ENCODE results near the gene CMYA5. TPM values are rescaled to one million over a fixed set of nuclear protein-coding genes. Genes with fewer than 3 reads are reported as not detected.

Gene CMYA5
- total and polyA plus RNA-seq, 9 of the 15 experiments (the other 6 are each of a cell fraction or from before 2014, with no cell fraction given), result 0.18 to 1.1 (median 0.32) TPM

DNA sequence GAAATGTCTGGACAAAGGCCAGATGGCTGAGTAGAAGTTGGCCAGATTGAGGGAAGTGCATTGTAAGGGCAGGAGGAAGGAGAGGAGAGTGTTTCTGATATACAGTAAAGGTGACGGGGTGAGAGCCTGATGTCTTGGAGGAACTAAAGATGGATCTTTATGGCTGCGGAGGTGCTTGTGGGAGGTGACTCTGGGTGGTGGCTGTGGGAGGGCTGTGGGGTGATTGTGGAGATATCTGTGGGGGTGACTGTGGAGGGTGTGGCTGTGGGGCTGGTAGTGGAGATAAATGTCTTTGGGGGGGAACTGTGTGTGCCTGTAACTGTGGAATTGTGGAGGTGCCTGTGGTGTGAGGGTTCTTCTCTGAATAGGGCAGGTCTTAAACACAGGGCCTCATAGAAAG, 121.4 kb downstream of the CMYA5 start (continued):
- TF ChIP-seq KDM5B (IDR thresholded peaks at IDR 0.05; ENCODE audit: insufficient replicate concordance, low read depth, low read length), result no peak
- no peak for TF ChIP-seq BDP1 (IDR thresholded peaks at IDR 0.05; ENCODE audit: insufficient read depth, insufficient read length)
- TF ChIP-seq, protein P1, sequence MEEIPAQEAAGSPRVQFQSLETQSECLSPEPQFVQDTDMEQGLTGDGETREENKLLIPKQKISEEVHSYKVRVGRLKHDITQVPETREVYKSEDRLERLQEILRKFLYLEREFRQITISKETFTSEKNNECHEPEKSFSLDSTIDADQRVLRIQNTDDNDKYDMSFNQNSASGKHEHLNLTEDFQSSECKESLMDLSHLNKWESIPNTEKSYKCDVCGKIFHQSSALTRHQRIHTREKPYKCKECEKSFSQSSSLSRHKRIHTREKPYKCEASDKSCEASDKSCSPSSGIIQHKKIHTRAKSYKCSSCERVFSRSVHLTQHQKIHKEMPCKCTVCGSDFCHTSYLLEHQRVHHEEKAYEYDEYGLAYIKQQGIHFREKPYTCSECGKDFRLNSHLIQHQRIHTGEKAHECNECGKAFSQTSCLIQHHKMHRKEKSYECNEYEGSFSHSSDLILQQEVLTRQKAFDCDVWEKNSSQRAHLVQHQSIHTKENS (CRISPR knock-in tag; IDR thresholded peaks at IDR 0.05), result no peak
- TF ChIP-seq SIN3B (IDR thresholded peaks at IDR 0.05; ENCODE audit: low read depth), result no peak
- TF ChIP-seq, protein P2, sequence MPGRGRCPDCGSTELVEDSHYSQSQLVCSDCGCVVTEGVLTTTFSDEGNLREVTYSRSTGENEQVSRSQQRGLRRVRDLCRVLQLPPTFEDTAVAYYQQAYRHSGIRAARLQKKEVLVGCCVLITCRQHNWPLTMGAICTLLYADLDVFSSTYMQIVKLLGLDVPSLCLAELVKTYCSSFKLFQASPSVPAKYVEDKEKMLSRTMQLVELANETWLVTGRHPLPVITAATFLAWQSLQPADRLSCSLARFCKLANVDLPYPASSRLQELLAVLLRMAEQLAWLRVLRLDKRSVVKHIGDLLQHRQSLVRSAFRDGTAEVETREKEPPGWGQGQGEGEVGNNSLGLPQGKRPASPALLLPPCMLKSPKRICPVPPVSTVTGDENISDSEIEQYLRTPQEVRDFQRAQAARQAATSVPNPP (IDR thresholded peaks at IDR 0.05; ENCODE audit: borderline replicate concordance, insufficient read depth, insufficient read length), result no peak
- TF ChIP-seq, protein P3, sequence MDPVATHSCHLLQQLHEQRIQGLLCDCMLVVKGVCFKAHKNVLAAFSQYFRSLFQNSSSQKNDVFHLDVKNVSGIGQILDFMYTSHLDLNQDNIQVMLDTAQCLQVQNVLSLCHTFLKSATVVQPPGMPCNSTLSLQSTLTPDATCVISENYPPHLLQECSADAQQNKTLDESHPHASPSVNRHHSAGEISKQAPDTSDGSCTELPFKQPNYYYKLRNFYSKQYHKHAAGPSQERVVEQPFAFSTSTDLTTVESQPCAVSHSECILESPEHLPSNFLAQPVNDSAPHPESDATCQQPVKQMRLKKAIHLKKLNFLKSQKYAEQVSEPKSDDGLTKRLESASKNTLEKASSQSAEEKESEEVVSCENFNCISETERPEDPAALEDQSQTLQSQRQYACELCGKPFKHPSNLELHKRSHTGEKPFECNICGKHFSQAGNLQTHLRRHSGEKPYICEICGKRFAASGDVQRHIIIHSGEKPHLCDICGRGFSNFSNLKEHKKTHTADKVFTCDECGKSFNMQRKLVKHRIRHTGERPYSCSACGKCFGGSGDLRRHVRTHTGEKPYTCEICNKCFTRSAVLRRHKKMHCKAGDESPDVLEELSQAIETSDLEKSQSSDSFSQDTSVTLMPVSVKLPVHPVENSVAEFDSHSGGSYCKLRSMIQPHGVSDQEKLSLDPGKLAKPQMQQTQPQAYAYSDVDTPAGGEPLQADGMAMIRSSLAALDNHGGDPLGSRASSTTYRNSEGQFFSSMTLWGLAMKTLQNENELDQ (CRISPR knock-in tag; IDR thresholded peaks at IDR 0.05; ENCODE audit: borderline replicate concordance), result no peak
- no peak for TF ChIP-seq SRF (CRISPR knock-in tag; IDR thresholded peaks at IDR 0.05)
- no peak for TF ChIP-seq NCOA2 (IDR thresholded peaks at IDR 0.05; ENCODE audit: partially characterized antibody in 2 of 2)
- no peak for TF ChIP-seq KAT2B (IDR thresholded peaks at IDR 0.05; ENCODE audit: low read depth, low read length)
- no peak for TF ChIP-seq POLR2A (conservative IDR thresholded peaks at IDR 0.05)
- TF ChIP-seq HMG20A (CRISPR knock-in tag; conservative IDR thresholded peaks at IDR 0.05), result no peak
- TF ChIP-seq CEBPB (tag; IDR thresholded peaks at IDR 0.05), result no peak
- no peak for TF ChIP-seq FOXK1 (CRISPR knock-in tag; IDR thresholded peaks at IDR 0.05; ENCODE audit: borderline replicate concordance)
- no peak for TF ChIP-seq CBX2 (IDR thresholded peaks at IDR 0.05; ENCODE audit: insufficient read depth, low read length, poor library complexity, severe bottlenecking)
- no peak for TF ChIP-seq ZNF324 (CRISPR knock-in tag; IDR thresholded peaks at IDR 0.05)
- peak; percentile 91 for TF ChIP-seq CBFA2T2 (conservative IDR thresholded peaks at IDR 0.05)
- TF ChIP-seq, protein P4, sequence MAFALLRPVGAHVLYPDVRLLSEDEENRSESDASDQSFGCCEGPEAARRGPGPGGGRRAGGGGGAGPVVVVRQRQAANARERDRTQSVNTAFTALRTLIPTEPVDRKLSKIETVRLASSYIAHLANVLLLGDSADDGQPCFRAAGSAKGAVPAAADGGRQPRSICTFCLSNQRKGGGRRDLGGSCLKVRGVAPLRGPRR (CRISPR knock-in tag; IDR thresholded peaks at IDR 0.05), result no peak
- peak; percentile 38 for TF ChIP-seq HMGN3 (IDR thresholded peaks at IDR 0.05; ENCODE audit: borderline replicate concordance, extremely low read depth, insufficient read length, low read depth, low read length)
- TF ChIP-seq, protein P5, sequence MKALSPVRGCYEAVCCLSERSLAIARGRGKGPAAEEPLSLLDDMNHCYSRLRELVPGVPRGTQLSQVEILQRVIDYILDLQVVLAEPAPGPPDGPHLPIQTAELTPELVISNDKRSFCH (CRISPR knock-in tag; IDR thresholded peaks at IDR 0.05), result no peak
- TF ChIP-seq, protein P5 (tag; IDR thresholded peaks at IDR 0.05), result no peak
- no peak for TF ChIP-seq SP2 (IDR thresholded peaks at IDR 0.05; ENCODE audit: extremely low read depth, low read depth, low read length, poor library complexity, severe bottlenecking)

Data from K562 (cell line).